DOHH2 (cell line): ENCODE data around the gene AKAP13.

Source experiments
- H3F3A ChIP-seq: fragments of 200-600 bp; sonication (generic), shearing (Covaris generic); 2 replicates; pipeline ENCODE4 v1.6.0; 2016; ENCODE audit warnings: antibody characterized with exemption, mild to moderate bottlenecking; ENCODE audit not compliant: control insufficient read depth, insufficient read depth
- H3K27ac ChIP-seq: fragments of 200-600 bp; sonication (generic); 2 replicates; pipeline ENCODE4 v1.5.1; 2014; ENCODE audit warnings: low read depth, mild to moderate bottlenecking, low read length, moderate library complexity
- H3K27me3 ChIP-seq: fragments of 200-600 bp; sonication (generic); 2 replicates; pipeline ENCODE4 v1.6.1; 2014; ENCODE audit warnings: mild to moderate bottlenecking, low read length, mixed read lengths; ENCODE audit not compliant: control insufficient read depth
- H3K36me3 ChIP-seq: fragments of 200-600 bp; sonication (generic); 2 replicates; pipeline ENCODE4 v1.6.1; 2014; ENCODE audit warnings: mild to moderate bottlenecking, low read length, moderate library complexity, mixed read lengths; ENCODE audit not compliant: control insufficient read depth
- H3K4me1 ChIP-seq: fragments of 200-600 bp; sonication (generic); 2 replicates; pipeline ENCODE4 v1.6.1; 2014; ENCODE audit warnings: mild to moderate bottlenecking, low read length, mixed read lengths; ENCODE audit not compliant: control insufficient read depth
- H3K4me2 ChIP-seq: fragments of 200-600 bp; sonication (generic); 2 replicates; pipeline ENCODE4 v1.6.0; 2014; ENCODE audit warnings: mild to moderate bottlenecking, low read length, moderate library complexity
- H3K4me3 ChIP-seq: fragments of 200-600 bp; sonication (generic); 2 replicates; pipeline ENCODE4 v1.5.1; 2014; ENCODE audit warnings: mild to moderate bottlenecking, low read length, mixed read lengths
- H3K79me2 ChIP-seq: fragments of 200-600 bp; sonication (generic); 2 replicates; pipeline ENCODE4 v1.6.1; 2014; ENCODE audit warnings: mild to moderate bottlenecking, low read length, mixed read lengths; ENCODE audit not compliant: control insufficient read depth
- H3K9me2 ChIP-seq: fragments of 200-600 bp; sonication (generic); replicated peaks from 2 replicates; pipeline ENCODE4 v1.6.1; 2014; ENCODE audit warnings: mild to moderate bottlenecking, low read length, mixed read lengths; ENCODE audit not compliant: control insufficient read depth
- H3K9me3 ChIP-seq: fragments of 200-600 bp; sonication (generic); 2 replicates; pipeline ENCODE4 v1.6.1; 2014; ENCODE audit warnings: antibody characterized with exemption, low read length, mixed read lengths; ENCODE audit not compliant: control insufficient read depth, insufficient read depth
- H4K20me1 ChIP-seq: fragments of 200-600 bp; sonication (generic); 2 replicates; pipeline ENCODE4 v1.6.0; 2014; ENCODE audit warnings: low read depth, mild to moderate bottlenecking, antibody characterized with exemption, low read length, moderate library complexity; ENCODE audit not compliant: control insufficient read depth, insufficient read depth
- CTCF ChIP-seq: fragments of 200-600 bp; sonication (generic); IDR thresholded peaks from one replicate; pipeline ENCODE4 v1.5.1; 2014; ENCODE audit warnings: antibody characterized with exemption, mild to moderate bottlenecking, low read depth, low read length; ENCODE audit not compliant: poor library complexity, severe bottlenecking
- EZH2phosphoT487 ChIP-seq: fragments of 200-600 bp; sonication (generic); IDR thresholded peaks from 2 replicates; pipeline ENCODE4 v1.6.1; 2017; ENCODE audit warnings: borderline replicate concordance, mild to moderate bottlenecking, antibody characterized with exemption, low read length, moderate library complexity, mixed read lengths

Gene AKAP13

GRCh38 chr15:85389306-85389650 is 8.9 kb downstream of the AKAP13 start:
- peaks cover 87% of the 10 kb centered on the region for H3K4me1 ChIP-seq
- TF ChIP-seq EZH2phosphoT487 (no peak), CTCF (no peak)
- peaks cover 33% of the 10 kb centered on the region for H3K36me3 ChIP-seq
- H3K9me2 ChIP-seq = no peaks in the 10 kb centered on the region
- H3K27me3 ChIP-seq = no peaks in the 10 kb centered on the region
- H3K27ac ChIP-seq = peak overlapping the region; percentile 80
- H3K4me2 ChIP-seq = peak overlapping the region; percentile 70
- H3K4me3 ChIP-seq = peak overlapping the region; percentile 55
- peaks cover 11% of the 10 kb centered on the region for H3F3A ChIP-seq
- no peaks in the 10 kb centered on the region for H3K9me3 ChIP-seq
- H3K79me2 ChIP-seq = peaks cover 98% of the 10 kb centered on the region
- H4K20me1 ChIP-seq = peaks cover 33% of the 10 kb centered on the region

DNA sequence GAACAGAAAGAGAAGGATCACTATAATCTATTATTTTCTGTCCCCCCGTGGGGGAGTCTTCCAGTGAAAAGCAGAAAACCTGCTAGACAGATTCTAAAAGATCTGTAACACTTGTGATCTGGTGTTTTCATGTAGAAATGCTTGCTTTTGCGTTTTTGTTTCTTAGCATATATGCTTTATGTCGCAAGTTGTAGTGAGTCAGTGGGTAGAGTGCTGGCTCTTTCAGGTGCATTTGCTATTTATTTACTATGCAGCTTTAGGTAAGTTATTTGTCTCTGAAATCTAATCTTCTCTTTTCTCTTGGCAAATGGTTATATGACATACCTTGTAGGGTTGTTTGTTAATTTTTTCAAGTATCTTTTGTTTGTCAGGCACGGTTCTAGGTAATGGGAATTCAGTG is 9.4 kb downstream of the AKAP13 start:
- peaks cover 98% of the 10 kb centered on the region for H3K79me2 ChIP-seq
- TF ChIP-seq EZH2phosphoT487 (no peak), CTCF (no peak)
- no peaks in the 10 kb centered on the region for H3K9me3 ChIP-seq
- peak overlapping the region; percentile 55; the same call in 1 of the 2 replicates for H3K4me3 ChIP-seq
- no peaks in the 10 kb centered on the region for H3K9me2 ChIP-seq
- peaks cover 9% of the 10 kb centered on the region for H3F3A ChIP-seq
- peak overlapping the region; percentile 70 for H3K4me2 ChIP-seq
- peaks cover 29% of the 10 kb centered on the region for H3K36me3 ChIP-seq
- no peaks in the 10 kb centered on the region for H3K27me3 ChIP-seq
- H3K4me1 ChIP-seq = peaks cover 87% of the 10 kb centered on the region
- H3K27ac ChIP-seq = no peak overlapping the region
- peaks cover 38% of the 10 kb centered on the region for H4K20me1 ChIP-seq

DNA sequence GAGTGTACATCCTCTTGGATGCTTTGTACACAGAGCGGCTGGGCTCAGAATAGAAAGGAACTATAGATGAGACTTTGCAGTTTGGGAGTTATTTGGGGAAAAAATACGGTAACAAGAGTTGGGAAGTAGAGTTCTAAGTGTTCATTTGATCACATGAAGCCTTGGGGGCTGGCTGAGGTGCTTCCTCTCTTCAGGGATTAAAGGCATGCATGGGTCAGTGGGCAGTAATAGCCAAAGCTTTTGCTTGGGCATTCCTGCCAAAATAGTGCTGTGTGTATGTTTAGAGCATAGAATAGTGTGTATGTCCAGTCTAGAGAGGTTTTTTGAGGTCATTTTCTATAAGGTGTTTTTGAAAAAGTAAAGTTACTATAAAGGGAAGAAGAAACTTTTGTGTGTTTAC is 12.8 kb downstream of the AKAP13 start:
- Histone ChIP-seq H3F3A (peaks cover 6% of the 10 kb centered on the region), H3K9me2 (no peaks in the 10 kb centered on the region), H3K9me3 (no peaks in the 10 kb centered on the region), H3K4me2 (no peak overlapping the region), H4K20me1 (peaks cover 45% of the 10 kb centered on the region), H3K27me3 (no peaks in the 10 kb centered on the region), H3K4me3 (no peak overlapping the region), H3K36me3 (peaks cover 13% of the 10 kb centered on the region), H3K4me1 (peaks cover 88% of the 10 kb centered on the region), H3K79me2 (peaks cover 100% of the 10 kb centered on the region), H3K27ac (no peak overlapping the region)
- TF ChIP-seq CTCF (no peak), EZH2phosphoT487 (no peak)
